Neural progenitor cell (in vitro differentiated cells): ENCODE measurements around the gene OR10C1. TPM values are rescaled to one million over a fixed set of nuclear protein-coding genes. Genes with fewer than 3 reads are reported as not detected.

Experiments
- DNase-seq: peaks from one replicate; pipeline ENCODE4 v3.0.0-alpha.2; 2016; ENCODE audit warnings: low spot score
- H2AFZ ChIP-seq: fragments of 200-600 bp; sonication (generic); replicated peaks from 2 replicates; pipeline ENCODE4 v1.6.1; 2016; ENCODE audit warnings: antibody characterized with exemption
- H3F3A ChIP-seq: fragments of 200-600 bp; sonication (generic); 2 replicates; pipeline ENCODE4 v1.6.1; 2016; ENCODE audit warnings: antibody characterized with exemption, low read depth
- H3K27ac ChIP-seq: fragments of 200-600 bp; sonication (generic); 2 replicates; pipeline ENCODE4 v1.5.1; 2016; ENCODE audit warnings: mild to moderate bottlenecking
- H3K27me3 ChIP-seq: fragments of 200-600 bp; sonication (generic); 2 replicates; pipeline ENCODE4 v1.6.1; 2016; ENCODE audit warnings: mild to moderate bottlenecking, moderate library complexity
- H3K36me3 ChIP-seq: fragments of 200-600 bp; sonication (generic); 2 replicates; pipeline ENCODE4 v1.5.1; 2016
- H3K4me1 ChIP-seq: fragments of 200-600 bp; sonication (generic); 2 replicates; pipeline ENCODE4 v1.6.1; 2016; ENCODE audit warnings: mixed run types
- H3K4me2 ChIP-seq: fragments of 200-600 bp; sonication (generic); 2 replicates; pipeline ENCODE4 v1.6.1; 2016
- H3K4me3 ChIP-seq: fragments of 200-600 bp; sonication (generic); 2 replicates; pipeline ENCODE4 v1.5.1; 2016
- H3K79me2 ChIP-seq: fragments of 200-600 bp; sonication (generic); 2 replicates; pipeline ENCODE4 v1.6.1; 2016; ENCODE audit warnings: low read depth
- H3K9ac ChIP-seq: fragments of 200-600 bp; sonication (generic); 2 replicates; pipeline ENCODE4 v1.6.1; 2016
- H3K9me3 ChIP-seq: fragments of 200-600 bp; sonication (generic); 2 replicates; pipeline ENCODE4 v1.5.1; 2016; ENCODE audit warnings: low read depth
- H4K20me1 ChIP-seq: fragments of 200-600 bp; sonication (generic); 2 replicates; pipeline ENCODE4 v1.6.1; 2016; ENCODE audit warnings: low read depth
- H3K27ac Mint-ChIP-seq: 3 replicates; pipeline ENCODE4 v1.8.0; 2021; ENCODE audit warnings: mixed read lengths
- H3K27me3 Mint-ChIP-seq: 2 replicates; pipeline ENCODE4 v1.8.0; 2022; ENCODE audit warnings: low read depth, mild to moderate bottlenecking, inconsistent platforms, moderate library complexity, mixed read lengths; ENCODE audit not compliant: insufficient read depth
- H3K36me3 Mint-ChIP-seq: 3 replicates; pipeline ENCODE4 v1.8.0; 2021; ENCODE audit warnings: mixed read lengths
- H3K4me1 Mint-ChIP-seq: 3 replicates; pipeline ENCODE4 v1.8.0; 2021; ENCODE audit warnings: mixed read lengths
- H3K4me3 Mint-ChIP-seq: 3 replicates; pipeline ENCODE4 v1.8.0; 2021; ENCODE audit warnings: mild to moderate bottlenecking, moderate library complexity, mixed read lengths
- H3K9me3 Mint-ChIP-seq: 3 replicates; pipeline ENCODE4 v1.8.0; 2020; ENCODE audit warnings: mixed read lengths
- CTCF ChIP-seq: fragments of 200-600 bp; sonication (generic); IDR thresholded peaks from 2 replicates; pipeline ENCODE4 v1.5.1; 2017; ENCODE audit warnings: antibody characterized with exemption, mild to moderate bottlenecking
- EZH2 ChIP-seq: fragments of 200-600 bp; sonication (generic); IDR thresholded peaks from 2 replicates; pipeline ENCODE4 v1.6.1; 2017; ENCODE audit warnings: antibody characterized with exemption, mild to moderate bottlenecking, moderate library complexity
- EZH2phosphoT487 ChIP-seq: fragments of 200-600 bp; sonication (generic); IDR thresholded peaks from 2 replicates; pipeline ENCODE4 v1.6.1; 2017; ENCODE audit warnings: antibody characterized with exemption
- total RNA-seq: library from RNA; depleted of rRNA; stranded (reverse); fragments of >200 nt; gene quantifications from 2 replicates; pipeline ENCODE4 v1.2.3, GENCODE V29; 2015; ENCODE audit warnings: low replicate concordance

The OR10C1 gene
- total RNA-seq, 1 donor from 2014 or later: not detected

- Histone ChIP-seq H3K9me3 (no peaks in the 10 kb centered on the region), H2AFZ (no peak overlapping the region), H3K27ac (no peak overlapping the region), H3K36me3 (no peaks in the 10 kb centered on the region), H3K27me3 (no peaks in the 10 kb centered on the region), H3K79me2 (no peaks in the 10 kb centered on the region), H3F3A (no peaks in the 10 kb centered on the region), H3K4me1 (no peaks in the 10 kb centered on the region), H4K20me1 (no peaks in the 10 kb centered on the region), H3K9ac (no peak overlapping the region), H3K4me3 (no peak overlapping the region), H3K4me2 (no peak overlapping the region)
- DNase-seq: no peak
- Mint-ChIP-seq H3K27me3 (peaks cover 3% of the 10 kb centered on the region), H3K27ac (no peak overlapping the region), H3K4me1 (peaks cover 2% of the 10 kb centered on the region), H3K4me3 (no peak overlapping the region), H3K36me3 (no peaks in the 10 kb centered on the region), H3K9me3 (no peaks in the 10 kb centered on the region)
- TF ChIP-seq EZH2: no peak
- TF ChIP-seq CTCF: no peak
- no peak for TF ChIP-seq EZH2phosphoT487
These were observed 44.6 kb downstream of the OR10C1 start for GRCh38 chr6:29483735-29484134.

- Mint-ChIP-seq H3K4me3 (no peak overlapping the region), H3K36me3 (no peaks in the 10 kb centered on the region), H3K4me1 (no peaks in the 10 kb centered on the region)
These were observed 47.5 kb downstream of the OR10C1 start for GRCh38 chr6:29486577-29486976.

GRCh38 chr6:29487131-29487530 lies 48.0 kb downstream of the OR10C1 start:
- Histone ChIP-seq H4K20me1 (no peaks in the 10 kb centered on the region), H3K4me2 (no peak overlapping the region), H3K27me3 (no peaks in the 10 kb centered on the region), H2AFZ (no peak overlapping the region), H3K9me3 (no peaks in the 10 kb centered on the region), H3K36me3 (no peaks in the 10 kb centered on the region), H3K9ac (no peak overlapping the region), H3K79me2 (no peaks in the 10 kb centered on the region), H3K27ac (no peak overlapping the region), H3K4me1 (no peaks in the 10 kb centered on the region), H3K4me3 (no peak overlapping the region), H3F3A (no peaks in the 10 kb centered on the region)
- Mint-ChIP-seq H3K27ac (no peak overlapping the region), H3K9me3 (no peaks in the 10 kb centered on the region), H3K4me1 (no peaks in the 10 kb centered on the region), H3K4me3 (no peak overlapping the region), H3K36me3 (no peaks in the 10 kb centered on the region), H3K27me3 (no peaks in the 10 kb centered on the region)
- DNase-seq: no peak
- TF ChIP-seq EZH2: no peak
- TF ChIP-seq EZH2phosphoT487: no peak
- no peak for TF ChIP-seq CTCF

More at GRCh38 chr6:29486577-29486976, 47.5 kb downstream of the OR10C1 start:
- H3K4me2 ChIP-seq: no peak overlapping the region
- no peaks in the 10 kb centered on the region for H4K20me1 ChIP-seq
- no peaks in the 10 kb centered on the region for H3K36me3 ChIP-seq
- H3K4me3 ChIP-seq: no peak overlapping the region
- no peaks in the 10 kb centered on the region for H3K9me3 ChIP-seq
- H3K27ac ChIP-seq: no peak overlapping the region
- no peaks in the 10 kb centered on the region for H3K4me1 ChIP-seq
- no peaks in the 10 kb centered on the region for H3F3A ChIP-seq
- Mint-ChIP-seq H3K27ac (no peak overlapping the region), H3K27me3 (no peaks in the 10 kb centered on the region), H3K9me3 (no peaks in the 10 kb centered on the region)
- no peak overlapping the region for H2AFZ ChIP-seq
- H3K79me2 ChIP-seq: no peaks in the 10 kb centered on the region
- no peak for DNase-seq
- no peak overlapping the region for H3K9ac ChIP-seq
- TF ChIP-seq EZH2 (no peak), EZH2phosphoT487 (no peak), CTCF (no peak)
- no peaks in the 10 kb centered on the region for H3K27me3 ChIP-seq

- H3K79me2 ChIP-seq: no peaks in the 10 kb centered on the region
- H3K4me1 Mint-ChIP-seq: no peaks in the 10 kb centered on the region
- H3K9me3 ChIP-seq: no peaks in the 10 kb centered on the region
- no peaks in the 10 kb centered on the region for H3F3A ChIP-seq
- no peaks in the 10 kb centered on the region for H3K9me3 Mint-ChIP-seq
- no peak within 1 kb of the TSS for H3K9ac ChIP-seq
- no peaks in the 10 kb centered on the region for H3K27me3 Mint-ChIP-seq
- no peaks in the 10 kb centered on the region for H3K36me3 Mint-ChIP-seq
- no peak within 1 kb of the TSS for H3K4me2 ChIP-seq
- H3K4me1 ChIP-seq: no peaks in the 10 kb centered on the region
- H3K27ac Mint-ChIP-seq: no peak within 1 kb of the TSS
- no peak within 1 kb of the TSS for H2AFZ ChIP-seq
- no peaks in the 10 kb centered on the region for H3K27me3 ChIP-seq
- H3K4me3 ChIP-seq: no peak within 1 kb of the TSS
- H3K4me3 Mint-ChIP-seq: no peak within 1 kb of the TSS
- no peaks in the 10 kb centered on the region for H4K20me1 ChIP-seq
- no peak for DNase-seq
- TF ChIP-seq EZH2phosphoT487 (no peak), CTCF (no peak), EZH2 (no peak)
- H3K36me3 ChIP-seq: no peaks in the 10 kb centered on the region
- H3K27ac ChIP-seq: no peak within 1 kb of the TSS
These were observed 48.6 kb downstream of the OR10C1 start, which contains the start of gene MAS1L for GRCh38 chr6:29487660-29488059. Gene MAS1L (minus strand): TSS chr6:29487956. CDS start chr6:29487902, 54 bp downstream.
